Limb (tissue), 2 donors: ENCODE data around the gene WBP2NL.
"Not testable (repeated sequence)": the region's sequence is repeated elsewhere in the genome, so short reads cannot be mapped to it uniquely, and the experiment has no call there.

Experiments
- DNase-seq, 2 donors: peaks; one replicate each; pipeline ENCODE4 v3.0.0-alpha.2; 2016; ENCODE audit errors: extremely low spot score in 2 of 2

WBP2NL gene, protein sequence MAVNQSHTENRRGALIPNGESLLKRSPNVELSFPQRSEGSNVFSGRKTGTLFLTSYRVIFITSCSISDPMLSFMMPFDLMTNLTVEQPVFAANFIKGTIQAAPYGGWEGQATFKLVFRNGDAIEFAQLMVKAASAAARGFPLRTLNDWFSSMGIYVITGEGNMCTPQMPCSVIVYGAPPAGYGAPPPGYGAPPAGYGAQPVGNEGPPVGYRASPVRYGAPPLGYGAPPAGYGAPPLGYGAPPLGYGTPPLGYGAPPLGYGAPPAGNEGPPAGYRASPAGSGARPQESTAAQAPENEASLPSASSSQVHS

DNA sequence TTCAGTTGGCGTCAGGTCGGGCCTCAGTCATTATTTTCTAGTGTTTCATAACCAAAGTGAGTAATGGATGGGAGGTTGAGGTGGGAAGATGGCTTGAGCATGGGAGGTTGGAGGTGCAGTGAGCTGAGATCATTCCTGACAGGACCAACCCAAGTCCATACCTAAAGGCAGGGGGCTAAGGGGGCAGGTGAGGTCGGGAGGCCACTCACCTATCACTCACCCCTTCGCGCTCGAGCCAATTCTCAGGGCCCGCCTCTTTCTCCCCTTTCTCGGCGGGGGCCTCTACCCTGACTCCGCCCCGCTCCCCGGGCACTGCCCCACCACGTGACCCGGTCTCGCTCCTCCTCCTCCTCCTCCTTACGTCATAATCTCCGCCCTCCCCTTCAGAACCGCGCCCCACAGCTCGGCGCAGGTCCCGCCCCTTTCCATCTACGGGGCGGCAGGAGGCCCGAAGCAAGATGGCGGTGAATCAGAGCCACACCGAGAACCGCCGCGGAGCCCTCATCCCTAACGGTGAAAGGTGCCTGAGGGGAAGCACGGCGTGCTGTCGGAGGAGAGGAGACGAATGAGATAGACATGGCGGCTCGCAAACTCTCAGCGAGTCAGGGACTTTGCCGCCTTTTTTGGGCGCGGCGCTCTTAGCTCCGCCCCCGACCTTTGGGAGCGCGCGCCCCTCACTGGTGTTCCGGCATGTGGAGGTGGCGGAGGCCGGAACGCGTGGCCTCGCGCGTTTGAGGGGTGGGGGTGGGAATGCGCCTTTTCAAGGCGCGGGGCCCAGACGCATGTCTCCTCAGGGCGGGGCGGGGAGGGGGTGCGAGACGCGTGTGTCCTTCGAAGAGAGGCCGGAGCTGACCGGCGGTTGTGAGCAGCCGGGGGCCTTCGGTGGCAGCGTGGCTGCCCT lies at the start of gene WBP2NL:
Gene WBP2NL, plus strand, starts transcription at position 428 of the 901 bp plus-strand sequence. Its CDS starts 31 bp downstream, at position 459.
- peak; percentile 64 to 84 for DNase-seq

DNA sequence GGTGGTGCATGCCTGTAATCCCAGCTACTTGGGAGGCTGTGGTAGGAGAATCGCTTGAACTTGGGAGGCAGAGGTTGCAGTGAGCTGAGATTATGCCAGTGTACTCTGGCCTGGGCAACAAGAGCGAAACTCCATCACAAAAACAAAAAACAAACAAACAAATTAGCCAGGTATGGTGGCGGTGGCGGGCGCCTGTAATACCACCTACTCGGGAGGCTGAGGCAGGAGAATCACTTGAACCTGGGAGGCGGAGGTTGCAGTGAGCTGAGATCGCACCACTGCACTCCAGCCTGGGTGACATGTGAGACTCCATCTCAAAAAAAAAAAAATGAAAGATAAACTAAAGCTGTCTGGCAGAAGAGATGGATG lies 49.7 kb upstream of the WBP2NL start:
- not testable (repeated sequence) for DNase-seq

DNA sequence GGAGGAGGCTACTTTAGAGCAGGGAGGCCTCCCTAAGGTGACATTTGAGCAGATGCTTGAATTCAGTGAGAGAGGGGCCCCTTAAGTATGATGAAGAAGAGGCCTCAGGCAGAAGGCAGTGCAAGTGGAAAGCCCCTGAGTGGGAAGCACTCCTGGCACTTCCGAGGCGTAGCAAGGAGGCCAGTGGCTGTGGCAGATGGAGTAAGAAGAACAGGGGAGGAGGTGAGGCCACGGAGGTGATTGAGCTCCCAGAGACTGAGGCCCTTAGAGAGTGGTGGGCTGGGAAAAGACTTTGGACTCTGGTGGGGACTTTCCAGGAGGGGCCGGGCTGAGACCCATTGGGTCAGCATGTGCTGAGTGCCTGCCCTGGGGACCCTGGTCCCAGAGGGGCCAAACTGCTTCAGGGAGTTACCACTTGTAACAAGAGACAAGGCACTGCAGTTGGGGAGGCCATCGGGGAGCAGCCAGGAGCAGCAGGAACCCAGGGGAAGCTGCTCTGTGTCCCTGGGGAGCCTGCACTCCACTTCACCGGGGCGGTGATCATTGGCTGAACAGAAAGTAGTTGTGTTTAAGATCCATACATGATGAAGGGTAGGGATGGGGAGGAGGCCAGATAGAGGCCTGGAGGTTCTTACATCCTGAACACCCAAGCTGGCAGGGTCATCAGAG lies 49.2 kb upstream of the WBP2NL start:
- no peak for DNase-seq

DNA sequence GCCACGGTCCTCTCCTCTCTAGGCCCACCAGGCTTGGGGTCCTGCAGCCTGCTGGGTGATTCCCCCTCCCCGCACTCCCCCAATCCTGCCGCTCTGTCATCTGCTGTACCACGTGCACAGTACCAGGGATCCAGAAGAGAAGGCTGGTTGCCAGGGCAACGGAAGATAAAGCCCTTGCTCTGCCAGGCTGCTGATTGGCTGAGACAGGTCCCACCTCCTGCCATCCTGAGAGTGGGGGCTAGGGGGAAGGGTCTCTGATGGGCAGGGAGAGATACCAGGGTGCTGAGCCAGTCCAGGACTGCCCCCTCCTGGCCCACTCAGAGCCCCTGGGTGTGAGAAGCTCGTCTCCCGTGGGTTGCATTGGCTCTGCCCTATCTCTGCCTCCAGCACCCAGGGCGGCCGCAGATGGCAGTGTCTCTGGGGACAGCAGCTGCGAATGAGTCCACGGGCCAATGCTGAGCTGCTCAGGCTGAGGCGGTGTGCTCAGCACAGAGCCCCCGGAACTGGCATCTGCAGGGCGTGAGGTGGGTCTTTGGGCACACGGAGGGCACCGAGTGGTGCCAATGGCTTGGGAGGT lies 46.6 kb upstream of the WBP2NL start, which contains the start of gene SMIM45:
Gene SMIM45, plus strand, starts transcription at position 253 of the 577 bp plus-strand sequence.
- peak in 1 of 2 donors; percentile 82 for DNase-seq

DNA sequence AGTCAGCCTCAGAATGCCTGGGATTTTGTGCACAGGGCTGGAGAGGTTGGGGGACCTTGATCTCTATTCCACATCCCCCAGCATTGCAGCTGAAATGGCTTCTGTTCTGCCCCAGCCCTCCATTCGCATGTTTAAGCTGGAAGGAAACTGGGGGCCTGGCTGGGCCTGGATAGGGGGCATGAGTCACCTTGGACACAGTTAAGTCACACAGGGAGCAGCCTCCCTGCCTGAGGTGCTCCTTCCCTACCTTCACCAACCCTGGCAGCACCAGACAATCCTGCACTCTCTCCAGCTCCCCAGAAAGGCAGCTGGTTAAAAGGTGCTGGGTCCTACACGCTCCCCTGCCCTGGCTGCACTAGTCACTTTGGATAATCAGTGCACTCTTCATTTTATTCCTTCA lies 45.9 kb upstream of the WBP2NL start:
- DNase-seq: no peak

DNA sequence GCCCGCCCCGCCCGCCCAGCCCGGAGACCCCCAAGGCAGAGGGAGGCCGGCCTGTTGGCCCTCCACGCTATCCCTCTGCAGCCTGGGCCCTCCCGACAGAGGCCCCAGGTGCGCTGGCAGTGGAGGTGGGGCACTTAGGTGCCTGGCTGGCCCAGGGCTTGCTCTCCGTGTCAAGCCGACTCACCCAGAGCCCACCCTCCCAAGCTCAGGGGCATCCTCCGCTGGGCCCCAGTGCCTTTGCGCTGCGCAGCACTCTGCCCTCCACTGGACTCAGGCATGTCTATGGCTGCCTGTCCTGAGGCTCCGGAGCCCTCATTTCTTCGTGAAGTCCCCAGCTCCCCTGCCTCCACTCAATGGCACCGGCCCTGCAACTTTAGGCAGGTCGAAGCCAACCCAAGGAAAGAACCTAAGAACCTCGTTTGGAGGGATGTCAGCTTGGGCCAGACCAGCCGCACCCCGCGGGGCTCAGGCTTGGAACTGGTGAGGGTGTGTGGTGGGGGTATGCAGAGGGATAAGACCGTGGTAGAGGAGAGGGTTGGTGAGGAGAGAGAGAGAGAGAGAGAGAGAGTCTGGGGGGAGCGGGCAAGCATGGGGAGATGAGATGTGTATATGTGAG lies 40.5 kb upstream of the WBP2NL start:
- DNase-seq: no peak

DNA sequence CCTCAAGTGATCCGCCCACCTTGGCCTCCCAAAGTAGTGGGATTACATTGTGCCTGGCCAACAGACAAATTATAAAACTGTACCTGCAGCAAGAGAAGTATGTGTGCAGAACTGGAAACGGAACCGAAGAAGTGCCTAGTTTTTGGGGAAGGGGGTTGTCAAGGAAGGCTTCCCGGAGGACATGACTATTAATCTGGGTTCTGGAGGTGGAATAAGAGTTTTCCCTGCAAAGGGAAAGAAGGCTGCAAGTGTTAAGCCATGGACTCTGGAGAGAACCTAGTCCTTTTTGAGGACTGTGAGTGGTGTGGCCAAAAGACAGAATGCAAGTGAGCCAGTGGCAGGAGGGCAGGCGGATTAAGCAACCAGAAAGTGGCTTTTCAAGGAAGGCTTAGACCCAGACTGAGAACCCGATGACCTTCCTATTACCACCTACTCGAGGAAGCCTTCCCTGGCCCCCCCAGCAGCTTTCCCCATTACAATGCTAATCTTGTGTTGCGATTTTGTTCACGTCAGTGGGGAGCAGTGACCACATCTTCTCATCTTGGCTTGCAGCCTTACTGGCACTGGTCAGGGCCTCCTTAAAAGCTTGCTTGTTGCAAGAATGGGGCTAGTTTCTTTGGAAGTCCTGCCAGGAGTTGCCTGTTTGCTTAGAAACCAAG lies 35.0 kb upstream of the WBP2NL start:
- DNase-seq: no peak

DNA sequence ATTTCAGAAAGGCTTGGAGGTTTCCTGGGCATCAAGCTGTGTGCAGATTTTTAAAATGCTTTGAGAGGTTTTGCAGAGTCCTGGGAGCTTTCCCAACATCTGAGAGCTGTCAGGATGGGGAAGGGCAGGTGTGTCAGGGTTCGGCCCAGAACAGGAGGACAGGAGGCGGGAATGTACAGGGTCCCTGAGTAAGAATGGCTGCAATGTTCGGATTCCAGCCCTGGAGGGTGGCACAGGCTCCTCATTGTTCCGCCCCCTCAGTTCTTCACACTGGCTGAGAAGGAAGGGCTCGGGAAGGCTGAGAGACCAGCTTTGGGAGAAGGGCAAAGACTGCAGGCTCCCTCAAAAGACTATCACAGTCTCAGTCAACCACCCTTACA lies 34.5 kb upstream of the WBP2NL start:
- no peak for DNase-seq

DNA sequence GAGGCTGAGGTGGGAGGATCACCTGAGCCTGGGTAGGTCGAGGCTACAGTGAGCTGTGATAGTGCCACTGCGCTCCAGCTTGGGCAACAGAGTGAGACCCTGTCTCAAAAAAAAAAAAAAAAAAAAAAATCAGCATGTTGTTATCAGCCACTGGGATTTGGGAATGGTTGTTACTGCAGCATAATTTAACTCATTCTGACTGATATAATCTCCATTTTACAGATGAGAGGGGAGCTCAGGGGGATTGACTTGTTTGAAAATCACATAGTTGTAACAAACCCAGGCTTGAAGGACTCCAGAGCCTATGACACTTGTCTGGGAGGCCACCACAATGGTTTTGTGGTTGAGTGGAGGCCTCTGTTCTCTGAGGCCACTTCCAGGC lies 32.4 kb upstream of the WBP2NL start:
- DNase-seq: no peak

DNA sequence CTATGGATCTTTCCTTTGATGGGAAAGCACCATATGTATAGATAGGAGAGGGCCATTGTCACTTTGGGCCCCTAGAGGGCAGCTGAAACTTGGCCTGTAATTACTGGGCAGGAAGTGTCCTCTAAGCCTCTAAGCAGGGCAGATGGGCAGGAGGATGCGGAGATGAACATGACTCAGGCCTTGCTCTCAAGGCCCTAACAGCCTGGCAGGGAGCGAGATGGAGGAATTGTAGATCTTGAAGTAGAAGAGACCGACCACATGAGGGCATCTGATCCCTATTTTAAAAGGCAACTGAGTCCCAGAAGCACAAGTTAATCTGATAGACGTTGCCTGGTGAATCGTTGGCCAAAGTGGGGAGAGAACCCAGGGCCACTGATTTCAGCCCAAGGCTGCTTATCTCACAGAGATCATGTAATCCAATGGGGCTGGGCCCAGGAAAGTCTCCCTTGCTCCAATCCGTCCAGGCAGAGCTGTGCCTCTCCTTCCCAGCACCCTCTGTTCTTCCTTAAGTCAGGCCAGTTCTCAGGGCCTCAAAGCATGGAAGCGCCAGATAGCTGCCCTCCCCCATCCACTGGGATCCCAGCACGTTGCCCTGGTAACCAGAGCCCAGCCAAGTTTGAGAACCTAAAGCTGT lies 31.9 kb upstream of the WBP2NL start:
- DNase-seq: peak in 1 of 2 donors; percentile 50

DNA sequence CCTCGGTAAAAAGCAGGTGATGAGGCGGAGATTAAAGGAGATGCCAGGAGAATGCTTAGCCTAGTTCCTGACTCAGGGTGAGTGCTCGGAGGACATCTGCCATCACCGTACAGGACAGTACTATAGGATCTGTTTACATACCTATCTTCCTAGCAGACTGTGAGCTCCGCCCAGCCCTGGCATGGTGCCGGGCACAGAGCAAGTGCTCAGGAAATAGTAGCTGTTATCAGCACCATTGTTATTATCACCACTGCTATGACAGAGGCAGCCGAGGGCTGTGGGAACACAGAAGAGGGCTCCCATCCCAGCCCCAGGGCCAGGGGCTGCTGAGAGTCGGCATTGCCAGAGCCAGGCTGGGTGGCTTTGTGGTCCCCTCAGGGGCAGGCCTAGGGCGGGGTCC lies 30.0 kb upstream of the WBP2NL start:
- DNase-seq: no peak

DNA sequence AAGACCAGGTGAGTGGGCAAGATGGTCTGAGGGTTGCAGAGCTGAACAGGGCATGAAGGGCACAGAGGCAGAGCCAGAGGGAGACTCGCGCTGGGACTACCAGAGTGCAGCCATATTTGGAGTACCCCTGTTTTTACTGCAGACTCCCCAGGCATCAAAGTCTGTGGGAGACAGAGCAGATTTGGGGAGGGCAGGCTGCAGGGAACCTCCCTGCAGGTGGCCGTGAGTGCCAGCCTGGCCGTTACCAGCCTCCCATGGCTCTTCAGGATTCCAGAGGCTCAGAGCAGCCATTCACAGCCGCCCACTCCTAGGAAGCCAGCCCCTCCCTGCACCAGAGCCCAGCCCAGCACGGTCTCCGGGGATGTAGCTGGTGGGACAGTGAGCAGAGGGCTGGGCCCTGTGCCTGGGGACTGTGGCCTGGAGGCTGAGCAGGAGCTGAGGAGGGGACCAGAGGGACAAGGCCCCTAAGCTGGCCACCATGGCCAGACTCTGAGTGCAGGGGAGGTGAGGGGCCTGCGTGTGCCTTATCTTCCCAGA lies 29.4 kb upstream of the WBP2NL start, which contains the start of gene SEPTIN3:
Gene SEPTIN3, plus strand, starts transcription at position 334 of the 537 bp plus-strand sequence. CDS start 2,050 bp downstream, outside the sequence.
- no peak for DNase-seq

DNA sequence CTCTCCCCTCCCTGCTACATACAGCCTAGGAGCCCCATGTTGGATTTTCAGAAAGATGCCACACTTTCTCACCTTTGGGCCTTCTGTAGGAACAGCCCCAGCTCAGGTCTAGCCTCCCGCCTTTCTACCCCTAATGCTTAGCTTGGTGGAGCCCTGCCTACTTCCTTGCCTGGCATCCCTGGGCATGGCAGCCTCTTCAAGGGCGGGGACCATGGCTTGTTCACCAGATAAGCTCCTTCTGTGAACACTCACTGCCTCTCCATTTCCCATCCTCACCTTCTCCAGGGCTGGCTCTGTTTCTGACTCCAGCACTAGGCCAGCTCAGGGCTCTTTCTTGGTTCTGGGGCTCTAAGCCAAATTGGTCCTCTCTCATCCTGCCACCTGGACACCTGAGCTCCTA lies 28.0 kb upstream of the WBP2NL start:
- DNase-seq: no peak

DNA sequence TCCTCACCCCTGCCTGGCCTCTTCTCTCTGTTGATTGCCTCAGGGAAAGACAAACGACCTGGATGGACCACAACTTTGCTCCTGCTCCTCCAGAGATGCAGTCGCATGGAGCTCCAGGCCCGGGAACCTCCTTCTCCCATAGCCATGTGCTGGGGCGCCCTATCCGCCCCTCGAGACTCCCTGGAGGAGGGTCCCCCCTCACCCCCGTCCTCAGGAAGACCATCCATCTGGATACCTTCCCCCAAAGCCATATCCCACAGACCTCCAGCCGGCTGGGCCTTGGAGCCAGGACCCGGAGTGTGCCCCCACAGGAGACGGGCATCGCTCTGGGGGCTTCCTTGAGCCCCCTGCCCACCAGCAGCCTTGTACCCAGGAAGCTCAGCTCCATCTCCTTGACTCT lies 27.2 kb upstream of the WBP2NL start:
- DNase-seq: no peak

DNA sequence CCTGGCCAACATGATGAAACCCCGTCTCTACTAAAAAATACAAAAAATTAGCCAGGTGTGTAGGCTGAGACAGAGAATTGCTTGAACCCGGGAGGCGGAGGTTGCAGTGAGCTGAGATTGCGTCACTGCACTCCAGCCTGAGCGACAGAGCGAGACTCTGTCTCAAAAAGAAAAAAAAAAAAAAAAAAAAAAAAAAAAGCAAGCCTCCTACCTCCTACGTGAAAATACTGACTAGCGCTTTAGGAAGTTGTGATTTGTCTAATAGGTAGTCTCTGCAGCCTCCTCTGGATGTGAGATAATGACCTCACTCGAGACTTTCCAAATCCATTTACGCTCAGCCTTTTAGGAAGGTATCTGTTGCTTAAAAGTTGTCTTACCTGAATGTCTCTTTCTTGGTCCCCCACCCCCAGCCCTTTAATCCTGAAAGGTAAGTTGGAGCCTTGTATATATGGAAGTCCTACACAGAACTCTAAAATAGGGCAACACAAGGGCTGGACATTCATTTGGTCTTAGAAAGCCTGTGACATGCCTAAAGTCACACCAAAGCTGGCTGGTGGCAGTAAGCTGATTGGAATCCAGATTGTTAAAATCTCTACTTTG lies 23.8 kb upstream of the WBP2NL start:
- no peak for DNase-seq

DNA sequence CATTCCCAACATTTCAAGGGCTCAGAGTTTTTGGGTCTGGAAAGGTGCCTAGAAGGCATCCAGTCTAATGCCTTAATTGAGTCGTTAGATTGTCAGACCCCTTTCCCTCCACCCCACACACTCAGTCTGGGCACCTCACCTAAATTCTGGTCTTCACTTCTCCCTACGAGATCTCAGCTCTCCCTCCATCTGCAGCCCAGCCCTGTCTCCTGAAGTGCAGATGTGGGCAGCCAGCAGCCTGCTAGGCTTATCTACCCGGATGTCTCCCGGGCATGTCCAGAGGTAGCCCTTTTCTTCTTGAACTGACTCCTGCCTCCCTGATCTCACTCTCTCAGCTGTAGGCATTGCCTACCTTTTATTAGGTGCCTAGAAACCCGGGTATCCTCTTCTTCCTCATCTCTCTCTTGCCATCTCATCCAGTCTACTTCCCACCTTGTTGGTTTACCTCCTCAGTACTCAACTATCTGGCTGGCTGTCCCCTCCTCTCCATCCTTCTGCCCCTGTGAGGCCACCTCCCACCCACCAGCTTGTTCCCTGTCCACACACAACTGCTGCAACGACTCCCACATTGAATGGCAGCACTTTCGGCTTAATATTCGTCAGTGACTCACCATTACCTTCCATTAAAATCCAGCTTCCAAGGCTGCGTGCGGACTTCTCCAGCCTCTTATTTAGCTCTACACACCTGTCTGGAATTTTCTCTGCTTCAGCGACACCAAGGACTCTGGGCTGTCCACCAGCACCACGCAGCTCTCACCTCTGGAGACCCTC lies 23.1 kb upstream of the WBP2NL start:
- DNase-seq: no peak

DNA sequence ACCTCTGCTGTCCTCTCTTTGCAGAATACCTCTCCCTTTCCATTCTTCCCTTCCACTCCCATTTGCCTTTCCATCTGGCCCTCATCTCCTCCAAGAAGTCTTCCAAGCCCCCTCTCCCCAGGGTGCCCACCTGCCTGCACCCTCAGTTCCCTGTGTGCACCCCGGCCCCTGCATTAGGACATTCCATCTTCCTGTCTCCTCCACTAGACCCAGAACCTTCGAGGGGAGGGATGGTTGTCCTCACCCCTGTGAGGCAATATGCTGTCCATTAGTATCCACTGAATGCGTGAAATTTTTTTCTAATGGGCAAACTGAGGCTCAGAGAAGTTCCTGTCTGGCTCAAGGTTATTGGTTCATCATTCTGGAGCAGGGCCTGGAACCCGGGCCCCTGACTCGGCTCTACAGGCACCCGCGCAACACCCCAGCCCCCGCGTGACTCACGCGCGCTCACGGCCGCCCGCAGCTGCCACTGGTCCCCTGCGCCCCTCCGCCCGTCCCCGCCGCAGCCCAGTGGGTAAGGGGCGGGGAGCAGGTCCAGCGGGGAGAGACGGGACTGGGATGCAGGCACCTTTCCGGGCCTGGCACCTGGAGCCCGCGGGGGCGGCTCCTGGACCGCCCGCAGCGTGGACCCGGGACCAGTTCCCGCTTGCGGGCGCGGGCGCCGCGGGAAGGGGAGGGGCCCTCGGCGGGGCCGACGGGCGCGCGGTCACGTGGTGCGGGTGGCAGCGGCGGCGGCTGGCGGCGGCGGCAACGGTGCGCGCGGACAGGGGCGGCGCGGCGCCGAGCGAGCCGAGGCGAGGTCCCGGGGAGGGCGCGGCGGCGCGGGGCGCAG lies 22.3 kb upstream of the WBP2NL start:
- peak in 1 of 2 donors; percentile 75 for DNase-seq
